ENCODE measurements around the gene AGRN.
"Not testable (repeated sequence)": the region's sequence is repeated elsewhere in the genome, so short reads cannot be mapped to it uniquely, and the experiment has no call there.

AGRN gene

GRCh38 chr1:1094981-1095380 is 75.1 kb downstream of the AGRN start:
- Histone ChIP-seq H3K36me3 (ENCODE audit: insufficient read depth) (no peaks in the 10 kb centered on the region), H3K4me3 (IDR thresholded peaks at IDR 0.05; ENCODE audit: insufficient read depth, low read depth, low read length) (no peak overlapping the region), H4K20me1 (ENCODE audit: insufficient read depth) (no peaks in the 10 kb centered on the region), H3K27ac (no peak overlapping the region), H3K4me2 (no peak overlapping the region), H3K4me1 (ENCODE audit: low read depth, poor library complexity, severe bottlenecking) (no peaks in the 10 kb centered on the region), H3K9ac (no peak overlapping the region), H3K79me2 (ENCODE audit: insufficient read depth, low read depth) (no peaks in the 10 kb centered on the region), H2AFZ (ENCODE audit: low read depth) (no peak overlapping the region), H3K27me3 (ENCODE audit: insufficient read depth, low read depth) (no peaks in the 10 kb centered on the region)
- TF ChIP-seq CTCF (conservative IDR thresholded peaks at IDR 0.05; ENCODE audit: low read depth, low read length) = no peak

GRCh38 chr1:1096136-1096535 is 76.2 kb downstream of the AGRN start:
- not testable (repeated sequence) for H3K9ac ChIP-seq; H3K27me3 ChIP-seq (ENCODE audit: insufficient read depth, low read depth); H3K79me2 ChIP-seq (ENCODE audit: insufficient read depth, low read depth); H3K36me3 ChIP-seq (ENCODE audit: insufficient read depth); H3K4me1 ChIP-seq (ENCODE audit: low read depth, poor library complexity, severe bottlenecking); H3K4me2 ChIP-seq; H4K20me1 ChIP-seq (ENCODE audit: insufficient read depth); H2AFZ ChIP-seq (ENCODE audit: low read depth); H3K4me3 ChIP-seq (IDR thresholded peaks at IDR 0.05; ENCODE audit: insufficient read depth, low read depth, low read length); H3K27ac ChIP-seq

- H3K9ac ChIP-seq = no peak overlapping the region
- no peak overlapping the region for H3K4me2 ChIP-seq
- no peak for TF ChIP-seq CTCF (conservative IDR thresholded peaks at IDR 0.05; ENCODE audit: low read depth, low read length)
These were observed 78.9 kb downstream of the AGRN start for GRCh38 chr1:1098681-1099421.

DNA sequence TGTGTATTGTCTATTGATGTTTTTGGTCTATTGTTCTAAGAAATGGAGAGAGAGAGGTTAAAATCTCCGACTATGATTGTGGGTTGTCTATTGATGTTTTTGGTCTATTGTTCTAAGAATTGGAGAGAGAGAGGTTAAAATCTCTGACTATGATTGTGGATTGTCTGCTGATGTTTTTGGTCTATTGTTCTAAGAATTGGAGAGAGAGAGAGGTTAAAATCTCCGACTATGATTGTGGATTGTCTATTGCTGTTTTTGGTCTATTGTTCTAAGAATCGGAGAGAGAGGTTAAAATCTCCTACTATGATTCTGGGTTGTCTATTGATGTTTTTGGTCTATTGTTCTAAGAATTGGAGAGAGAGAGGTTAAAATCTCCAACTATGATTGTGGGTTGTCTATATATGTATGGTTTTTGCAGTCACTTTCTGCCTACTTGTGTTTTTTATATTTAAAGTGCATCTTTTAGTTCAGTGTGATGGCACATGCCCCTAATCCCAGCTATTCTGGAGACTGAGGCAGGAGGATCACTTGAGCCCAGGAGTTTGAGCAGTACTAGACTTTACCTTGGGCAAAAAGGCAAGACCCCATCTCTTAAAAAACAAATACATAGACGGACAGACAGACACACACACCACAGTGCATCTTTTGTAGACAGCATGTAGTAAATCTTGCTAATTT is 79.7 kb downstream of the AGRN start:
- Histone ChIP-seq H2AFZ (ENCODE audit: low read depth) (no peak overlapping the region), H3K4me3 (IDR thresholded peaks at IDR 0.05; ENCODE audit: insufficient read depth, low read depth, low read length) (no peak overlapping the region), H3K27ac (no peak overlapping the region), H4K20me1 (ENCODE audit: insufficient read depth) (no peaks in the 10 kb centered on the region), H3K9ac (no peak overlapping the region), H3K27me3 (ENCODE audit: insufficient read depth, low read depth) (no peaks in the 10 kb centered on the region), H3K36me3 (ENCODE audit: insufficient read depth) (no peaks in the 10 kb centered on the region), H3K4me1 (ENCODE audit: low read depth, poor library complexity, severe bottlenecking) (no peaks in the 10 kb centered on the region), H3K79me2 (ENCODE audit: insufficient read depth, low read depth) (peaks cover 5% of the 10 kb centered on the region; the same call in 1 of the 2 replicates), H3K4me2 (no peak overlapping the region)
- TF ChIP-seq CTCF (conservative IDR thresholded peaks at IDR 0.05; ENCODE audit: low read depth, low read length) = no peak

More at GRCh38 chr1:1098681-1099421, 78.9 kb downstream of the AGRN start:
- Histone ChIP-seq H3K79me2 (ENCODE audit: insufficient read depth, low read depth) (peaks cover 5% of the 10 kb centered on the region; the same call in 1 of the 2 replicates), H3K27me3 (ENCODE audit: insufficient read depth, low read depth) (no peaks in the 10 kb centered on the region), H3K36me3 (ENCODE audit: insufficient read depth) (no peaks in the 10 kb centered on the region), H3K4me1 (ENCODE audit: low read depth, poor library complexity, severe bottlenecking) (no peaks in the 10 kb centered on the region), H2AFZ (ENCODE audit: low read depth) (no peak overlapping the region), H4K20me1 (ENCODE audit: insufficient read depth) (no peaks in the 10 kb centered on the region), H3K4me3 (IDR thresholded peaks at IDR 0.05; ENCODE audit: insufficient read depth, low read depth, low read length) (no peak overlapping the region), H3K27ac (no peak overlapping the region)

- Histone ChIP-seq H3K27ac (no peak overlapping the region), H3K4me3 (IDR thresholded peaks at IDR 0.05; ENCODE audit: insufficient read depth, low read depth, low read length) (no peak overlapping the region), H3K4me1 (ENCODE audit: low read depth, poor library complexity, severe bottlenecking) (no peaks in the 10 kb centered on the region), H3K79me2 (ENCODE audit: insufficient read depth, low read depth) (peaks cover 5% of the 10 kb centered on the region; the same call in 1 of the 2 replicates), H4K20me1 (ENCODE audit: insufficient read depth) (no peaks in the 10 kb centered on the region), H3K27me3 (ENCODE audit: insufficient read depth, low read depth) (no peaks in the 10 kb centered on the region), H2AFZ (ENCODE audit: low read depth) (no peak overlapping the region), H3K4me2 (no peak overlapping the region), H3K9ac (no peak overlapping the region), H3K36me3 (ENCODE audit: insufficient read depth) (no peaks in the 10 kb centered on the region)
- no peak for TF ChIP-seq CTCF (conservative IDR thresholded peaks at IDR 0.05; ENCODE audit: low read depth, low read length)
These were observed 80.4 kb downstream of the AGRN start for GRCh38 chr1:1100296-1100695.
